Glutamatergic neuron (in vitro differentiated cells): Measurements from ENCODE around the gene ASAP3. TPM values are rescaled to one million over a fixed set of nuclear protein-coding genes. Genes with fewer than 3 reads are reported as not detected.

Source experiments
- DNase-seq: peaks from one replicate; pipeline ENCODE4 v3.0.0; 2022
- H3K27ac Mint-ChIP-seq: one replicate; pipeline ENCODE4 v1.8.0; 2020; ENCODE audit warnings: mild to moderate bottlenecking, mixed read lengths, inconsistent platforms; ENCODE audit not compliant: unreplicated experiment
- H3K27me3 Mint-ChIP-seq: one replicate; pipeline ENCODE4 v1.8.0; 2020; ENCODE audit warnings: mild to moderate bottlenecking, moderate library complexity, mixed read lengths, inconsistent platforms; ENCODE audit not compliant: unreplicated experiment
- H3K36me3 Mint-ChIP-seq: one replicate; pipeline ENCODE4 v1.8.0; 2020; ENCODE audit warnings: mild to moderate bottlenecking, mixed read lengths, inconsistent platforms; ENCODE audit not compliant: unreplicated experiment
- H3K4me1 Mint-ChIP-seq: one replicate; pipeline ENCODE4 v1.8.0; 2020; ENCODE audit warnings: mild to moderate bottlenecking, low read depth, mixed read lengths, inconsistent platforms; ENCODE audit not compliant: unreplicated experiment
- H3K4me3 Mint-ChIP-seq: one replicate; pipeline ENCODE4 v1.8.0; 2020; ENCODE audit warnings: mild to moderate bottlenecking, mixed read lengths, inconsistent platforms; ENCODE audit not compliant: unreplicated experiment
- H3K9me3 Mint-ChIP-seq: one replicate; pipeline ENCODE4 v1.8.0; 2020; ENCODE audit warnings: mild to moderate bottlenecking, moderate library complexity, mixed read lengths, inconsistent platforms; ENCODE audit not compliant: unreplicated experiment
- CTCF ChIP-seq: fragments of 200-600 bp; sonication (generic); IDR thresholded peaks from one replicate; pipeline ENCODE4 v1.5.0; 2021; ENCODE audit not compliant: partially characterized antibody, unreplicated experiment
- total RNA-seq: library from RNA; stranded (reverse); fragmentation: NEBNext Ultra II Directional; extraction: Animal tissue kit (Norgen Biotek cat#: 25700); gene quantifications from one replicate; pipeline ENCODE4 v1.2.1, GENCODE V29; 2021; ENCODE audit not compliant: unreplicated experiment

Gene ASAP3
- total RNA-seq, 1 donor from 2014 or later = 53.5 TPM

GRCh38 chr1:23389837-23390321, 94.1 kb downstream of the ASAP3 start:
- Mint-ChIP-seq H3K4me3 (no peak overlapping the region), H3K9me3 (peaks cover 4% of the 10 kb centered on the region), H3K27ac (no peak overlapping the region), H3K4me1 (no peaks in the 10 kb centered on the region), H3K27me3 (peaks cover 25% of the 10 kb centered on the region), H3K36me3 (peaks cover 6% of the 10 kb centered on the region)
- DNase-seq = no peak
- TF ChIP-seq CTCF = no peak

GRCh38 chr1:23387494-23387893, 96.5 kb downstream of the ASAP3 start:
- H3K27ac Mint-ChIP-seq = no peak overlapping the region
- H3K4me3 Mint-ChIP-seq = no peak overlapping the region
- H3K9me3 Mint-ChIP-seq = peaks cover 4% of the 10 kb centered on the region
- H3K36me3 Mint-ChIP-seq = no peaks in the 10 kb centered on the region
- no peak for DNase-seq
- TF ChIP-seq CTCF = no peak
- no peaks in the 10 kb centered on the region for H3K4me1 Mint-ChIP-seq
- peaks cover 21% of the 10 kb centered on the region for H3K27me3 Mint-ChIP-seq

GRCh38 chr1:23385119-23385621, 98.8 kb downstream of the ASAP3 start:
- no peak overlapping the region for H3K27ac Mint-ChIP-seq
- H3K4me1 Mint-ChIP-seq = no peaks in the 10 kb centered on the region
- H3K4me3 Mint-ChIP-seq = no peak overlapping the region
- peaks cover 19% of the 10 kb centered on the region for H3K27me3 Mint-ChIP-seq
- DNase-seq = no peak
- peaks cover 4% of the 10 kb centered on the region for H3K9me3 Mint-ChIP-seq
- TF ChIP-seq CTCF = no peak
- H3K36me3 Mint-ChIP-seq = no peaks in the 10 kb centered on the region

- DNase-seq = no peak
- Mint-ChIP-seq H3K27ac (no peak overlapping the region), H3K4me3 (no peak overlapping the region), H3K4me1 (no peaks in the 10 kb centered on the region), H3K27me3 (peaks cover 16% of the 10 kb centered on the region), H3K9me3 (peaks cover 2% of the 10 kb centered on the region), H3K36me3 (no peaks in the 10 kb centered on the region)
- TF ChIP-seq CTCF = no peak
Measured at GRCh38 chr1:23384312-23385058, 99.5 kb downstream of the ASAP3 start.
